H54 (cell line): ENCODE data around the gene QSER1.
A peak's percentile ranks its signal among the peaks of the same experiment; 100 is the strongest.
"Not testable (repeated sequence)": the region's sequence is repeated elsewhere in the genome, so short reads cannot be mapped to it uniquely, and the experiment has no call there.

Source experiments
- DNase-seq: peaks from one replicate; pipeline ENCODE4 v3.0.0; 2011; ENCODE audit warnings: low spot score, mixed read lengths; ENCODE audit not compliant: insufficient read length
- FAIRE-seq: peaks from 3 replicates; lab custom pipeline; 2011; peaks lifted over from hg19 to GRCh38; lab: Jason Lieb, UNC
- POLR2A ChIP-seq: IDR thresholded peaks from 2 replicates; pipeline ENCODE4 v1.6.1; 2011; ENCODE audit warnings: low read depth, mild to moderate bottlenecking, low read length

Gene QSER1

GRCh38 chr11:32939046-32939445, 46.4 kb downstream of the QSER1 start:
- TF ChIP-seq POLR2A: no peak
- FAIRE-seq (peak; percentile 58), DNase-seq (no peak)

DNA sequence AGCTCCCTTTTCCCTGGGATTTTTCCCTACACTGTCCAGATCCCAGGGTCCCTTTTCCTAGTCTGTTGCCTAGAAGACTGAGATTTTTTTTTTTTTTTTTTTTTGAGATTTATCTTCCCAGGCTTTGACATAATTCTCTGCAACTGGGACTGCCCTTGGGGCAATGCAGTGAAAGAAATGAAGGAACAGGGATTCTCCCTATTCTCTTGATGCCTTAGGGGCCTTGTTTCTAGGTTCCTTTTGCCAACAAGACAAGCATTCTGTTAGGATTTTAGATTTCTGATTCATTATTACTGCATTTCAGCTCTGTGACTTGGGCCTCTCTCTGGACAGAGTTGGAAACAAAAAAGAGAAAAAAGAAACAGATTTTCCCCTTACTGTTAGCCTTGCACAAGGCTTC, 47.3 kb downstream of the QSER1 start:
- no peak for TF ChIP-seq POLR2A
- DNase-seq: no peak
- FAIRE-seq: no peak

DNA sequence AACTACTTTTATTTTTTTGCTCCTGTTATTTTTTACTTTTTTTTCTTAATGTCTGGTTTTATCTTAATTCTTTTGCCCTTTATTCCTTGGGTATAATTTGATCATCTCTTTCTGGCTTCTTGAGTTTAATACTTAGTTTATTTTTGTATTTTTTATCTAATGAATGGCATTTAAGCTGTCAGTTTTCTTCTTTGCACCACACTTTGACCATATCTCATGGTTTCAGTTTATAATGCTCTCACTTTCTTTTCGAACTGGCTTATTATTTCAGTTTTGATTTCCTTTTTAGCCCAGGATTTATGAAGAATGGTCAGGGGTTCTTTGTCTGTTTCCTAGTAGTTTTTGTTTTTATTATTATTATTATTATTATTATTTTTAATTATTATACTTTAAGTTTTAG, 48.3 kb downstream of the QSER1 start:
- no peak for TF ChIP-seq POLR2A
- no peak for FAIRE-seq

GRCh38 chr11:32947978-32948377, 55.4 kb downstream of the QSER1 start:
- FAIRE-seq (no peak), DNase-seq (no peak)
- TF ChIP-seq POLR2A: no peak

More for the DNA sequence above, 48.3 kb downstream of the QSER1 start:
- no peak for DNase-seq

DNA sequence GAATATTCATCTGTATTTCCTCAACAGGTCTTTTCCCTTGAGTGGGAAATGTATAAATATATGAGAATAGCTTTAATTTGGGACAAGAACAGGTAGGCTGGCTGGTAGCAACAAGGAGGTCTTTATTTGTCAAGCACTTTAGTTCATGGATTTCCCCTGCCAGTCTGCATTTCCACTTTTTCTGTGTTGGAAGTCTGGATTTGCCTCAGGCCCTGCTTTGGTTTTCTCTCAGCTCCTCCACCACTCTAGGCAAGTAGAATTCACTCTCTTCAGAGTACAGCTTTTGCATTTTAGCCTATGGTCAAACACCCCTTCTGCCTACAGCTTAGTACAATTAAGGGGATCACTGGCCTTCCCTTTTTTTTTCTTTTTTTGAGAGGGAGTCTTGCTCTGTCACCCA, 57.1 kb downstream of the QSER1 start:
- DNase-seq: no peak
- no peak for TF ChIP-seq POLR2A
- no peak for FAIRE-seq

- DNase-seq: no peak
- TF ChIP-seq POLR2A: no peak
- FAIRE-seq: no peak
These were observed 59.8 kb downstream of the QSER1 start for GRCh38 chr11:32952421-32952820.

DNA sequence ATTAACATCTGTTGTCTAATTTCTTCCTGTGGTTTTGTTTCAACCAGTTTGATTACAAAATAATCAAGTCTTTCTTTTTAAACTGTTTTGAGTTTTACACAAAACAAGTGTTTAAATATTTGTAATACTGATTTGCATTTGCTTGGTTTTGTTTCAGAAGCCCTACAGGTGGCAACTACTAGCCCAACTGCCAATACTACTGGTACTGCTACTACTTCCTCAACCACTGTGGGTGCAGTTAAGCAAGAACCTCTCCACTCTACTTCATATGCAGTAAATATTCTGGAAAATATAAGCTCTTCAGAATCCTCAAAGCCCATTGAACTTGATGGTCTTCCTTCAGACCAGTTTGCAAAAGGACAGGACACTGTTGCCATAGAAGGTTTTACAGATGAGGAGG, 61.1 kb downstream of the QSER1 start:
- no peak for TF ChIP-seq POLR2A
- DNase-seq: no peak

DNA sequence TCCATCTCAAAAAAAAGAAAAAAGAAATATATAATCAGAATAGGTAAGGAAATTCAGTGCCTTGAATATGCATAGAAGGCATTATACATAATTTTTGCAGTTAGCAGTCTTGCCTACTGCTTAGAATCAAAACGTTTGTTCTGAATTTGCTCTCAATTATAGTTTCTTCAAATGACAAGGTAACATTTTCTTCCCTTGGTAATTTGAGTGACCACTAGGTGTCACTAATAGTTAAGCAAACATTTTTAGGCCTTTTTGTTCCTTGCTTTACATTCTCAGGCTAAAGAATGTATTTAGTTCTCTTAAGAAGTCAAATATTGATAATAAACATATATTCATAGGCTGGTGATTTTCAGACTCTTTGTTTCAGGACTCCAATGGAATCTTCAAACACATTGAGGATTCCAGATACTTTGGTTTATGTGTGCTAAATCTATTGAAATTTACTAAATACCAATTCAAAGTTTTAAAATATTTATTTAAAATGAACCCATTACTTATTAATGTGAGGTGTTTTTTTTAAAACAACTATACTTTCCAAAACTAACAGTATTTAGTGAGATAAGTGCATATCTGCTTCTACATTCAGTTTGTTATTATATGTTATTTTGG, 68.0 kb downstream of the QSER1 start:
- FAIRE-seq (peak; percentile 90), DNase-seq (no peak)
- TF ChIP-seq POLR2A: no peak

More for the DNA sequence above, 61.1 kb downstream of the QSER1 start:
- FAIRE-seq: no peak

DNA sequence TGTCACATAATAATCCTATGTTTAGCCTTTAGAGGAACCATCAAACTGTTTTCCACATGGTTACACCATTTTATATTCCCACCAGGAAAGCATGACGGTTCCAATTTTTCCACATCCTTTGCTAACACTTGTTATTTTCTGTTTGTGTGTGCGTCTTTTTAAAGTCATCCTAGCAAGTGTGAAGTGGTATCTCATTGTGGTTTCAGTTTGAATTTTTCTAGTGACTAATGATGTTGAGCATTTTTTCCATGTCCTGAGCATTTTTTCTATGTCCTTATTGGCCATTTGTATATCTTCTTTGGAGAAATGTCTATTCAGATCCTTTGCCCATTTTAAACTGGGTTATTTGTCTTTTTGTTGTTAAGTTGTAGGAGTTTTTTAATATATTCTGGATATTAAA, 69.4 kb downstream of the QSER1 start:
- DNase-seq (no peak), FAIRE-seq (peak; percentile 67)
- TF ChIP-seq POLR2A: no peak

GRCh38 chr11:32963721-32964120, 71.1 kb downstream of the QSER1 start:
- DNase-seq: no peak
- peak; percentile 36 for FAIRE-seq

DNA sequence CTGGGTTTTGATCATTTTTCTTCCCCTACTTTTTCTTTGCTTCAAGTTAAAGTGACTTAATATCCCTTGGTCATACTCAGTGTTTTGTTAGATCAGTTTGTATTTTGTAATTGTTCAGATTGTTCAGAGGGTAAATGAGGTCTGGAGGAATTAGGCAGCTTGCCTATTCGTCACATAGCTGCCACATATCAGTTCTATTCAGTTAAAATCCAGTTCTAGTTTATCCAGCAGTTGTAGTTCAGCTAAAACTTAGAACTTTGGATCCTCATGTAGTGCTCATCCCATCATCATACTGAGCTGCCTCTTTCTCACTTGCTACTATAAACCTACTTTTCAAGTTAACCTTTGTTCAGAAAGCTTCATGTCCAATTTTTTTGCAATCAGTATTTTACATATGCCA, 75.9 kb downstream of the QSER1 start:
- DNase-seq (no peak), FAIRE-seq (peak; percentile 23)
- TF ChIP-seq POLR2A: no peak

More at GRCh38 chr11:32963721-32964120, 71.1 kb downstream of the QSER1 start:
- no peak for TF ChIP-seq POLR2A

GRCh38 chr11:32972233-32972632, 79.6 kb downstream of the QSER1 start:
- DNase-seq, FAIRE-seq: not testable (repeated sequence)

- no peak for TF ChIP-seq POLR2A
- DNase-seq (no peak), FAIRE-seq (no peak)
These were observed 80.2 kb downstream of the QSER1 start for GRCh38 chr11:32972781-32973180.

- no peak for TF ChIP-seq POLR2A
- FAIRE-seq: no peak
- DNase-seq: no peak
These were observed 90.0 kb downstream of the QSER1 start for GRCh38 chr11:32982626-32983025.

GRCh38 chr11:32983506-32983905, 90.9 kb downstream of the QSER1 start:
- TF ChIP-seq POLR2A: no peak
- FAIRE-seq (no peak), DNase-seq (no peak)
